Measurements from ENCODE around the gene MAST2.
A peak's percentile ranks its signal among the peaks of the same experiment; 100 is the strongest.
"Not testable (repeated sequence)": the region's sequence is repeated elsewhere in the genome, so short reads cannot be mapped to it uniquely, and the experiment has no call there.

The MAST2 gene

DNA sequence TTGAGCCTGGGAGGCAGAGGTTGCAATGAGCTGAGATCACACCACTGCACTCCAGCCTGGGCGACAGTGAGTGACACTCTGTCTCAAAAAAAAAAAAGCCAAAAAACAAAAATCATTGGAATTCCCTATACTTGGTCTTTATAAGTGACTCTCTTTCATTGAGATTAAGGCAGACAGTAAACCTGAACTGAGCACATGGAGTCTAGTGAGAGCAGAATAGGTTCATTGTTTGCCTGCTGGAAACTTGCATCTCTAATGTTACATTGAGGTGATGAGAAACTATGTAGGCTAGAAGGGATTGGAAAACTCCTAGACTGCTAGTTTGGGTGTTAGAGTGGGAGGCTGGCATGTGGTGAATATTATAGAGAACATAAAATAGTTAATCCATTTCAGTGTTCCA lies 25.4 kb downstream of the MAST2 start:
- TF ChIP-seq, protein P1, sequence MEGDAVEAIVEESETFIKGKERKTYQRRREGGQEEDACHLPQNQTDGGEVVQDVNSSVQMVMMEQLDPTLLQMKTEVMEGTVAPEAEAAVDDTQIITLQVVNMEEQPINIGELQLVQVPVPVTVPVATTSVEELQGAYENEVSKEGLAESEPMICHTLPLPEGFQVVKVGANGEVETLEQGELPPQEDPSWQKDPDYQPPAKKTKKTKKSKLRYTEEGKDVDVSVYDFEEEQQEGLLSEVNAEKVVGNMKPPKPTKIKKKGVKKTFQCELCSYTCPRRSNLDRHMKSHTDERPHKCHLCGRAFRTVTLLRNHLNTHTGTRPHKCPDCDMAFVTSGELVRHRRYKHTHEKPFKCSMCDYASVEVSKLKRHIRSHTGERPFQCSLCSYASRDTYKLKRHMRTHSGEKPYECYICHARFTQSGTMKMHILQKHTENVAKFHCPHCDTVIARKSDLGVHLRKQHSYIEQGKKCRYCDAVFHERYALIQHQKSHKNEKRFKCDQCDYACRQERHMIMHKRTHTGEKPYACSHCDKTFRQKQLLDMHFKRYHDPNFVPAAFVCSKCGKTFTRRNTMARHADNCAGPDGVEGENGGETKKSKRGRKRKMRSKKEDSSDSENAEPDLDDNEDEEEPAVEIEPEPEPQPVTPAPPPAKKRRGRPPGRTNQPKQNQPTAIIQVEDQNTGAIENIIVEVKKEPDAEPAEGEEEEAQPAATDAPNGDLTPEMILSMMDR (conservative IDR thresholded peaks at IDR 0.05): no peak
- no peak overlapping the region for H3K27ac ChIP-seq

GRCh38 chr1:45833361-45833760 lies 29.9 kb downstream of the MAST2 start:
- TF ChIP-seq, protein P1 (conservative IDR thresholded peaks at IDR 0.05): no peak
- H3K27ac ChIP-seq: peak overlapping the region; percentile 77

GRCh38 chr1:45834689-45835088 lies 31.3 kb downstream of the MAST2 start:
- TF ChIP-seq, protein P1 (conservative IDR thresholded peaks at IDR 0.05): no peak
- peak overlapping the region; percentile 77 for H3K27ac ChIP-seq

DNA sequence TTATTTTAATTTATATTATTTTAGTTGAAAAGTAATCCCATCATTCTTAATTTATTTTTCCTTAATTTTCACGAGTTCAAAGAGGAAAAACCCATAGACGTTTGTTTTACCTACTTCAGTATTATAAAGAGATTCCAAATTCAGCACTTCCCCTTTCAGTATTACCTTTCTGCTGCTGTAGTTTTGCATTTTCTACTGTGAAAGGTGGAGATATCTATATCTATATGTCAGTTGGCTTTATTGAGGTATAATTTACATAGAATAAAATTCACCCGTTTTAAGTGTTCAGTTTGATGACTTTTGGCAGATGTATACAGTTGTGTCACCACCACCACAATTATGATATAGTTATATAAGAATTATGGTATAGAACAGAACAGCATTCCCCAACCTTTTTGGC lies 33.0 kb downstream of the MAST2 start:
- H3K27ac ChIP-seq: no peak overlapping the region
- TF ChIP-seq, protein P1 (conservative IDR thresholded peaks at IDR 0.05): no peak

GRCh38 chr1:45836861-45837260 lies 33.4 kb downstream of the MAST2 start:
- not testable (repeated sequence) for H3K27ac ChIP-seq

DNA sequence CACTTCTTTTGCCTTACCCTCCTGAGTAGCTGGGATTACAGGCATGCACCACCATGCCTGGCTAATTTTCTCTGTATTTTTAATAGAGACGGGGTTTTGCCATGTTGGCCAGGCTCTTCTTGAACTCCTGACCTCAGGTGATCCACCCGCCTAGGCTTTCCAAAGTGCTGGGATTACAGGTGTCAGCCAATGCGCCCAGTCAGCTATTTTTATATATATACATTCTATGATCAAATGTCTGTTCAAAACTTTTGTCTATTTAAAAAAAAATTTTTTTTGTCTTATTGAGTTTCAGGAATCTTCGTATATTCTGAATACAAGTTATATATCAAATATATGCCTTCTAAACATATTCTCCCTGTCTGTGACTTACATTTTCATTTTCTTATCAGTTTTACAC lies 34.9 kb downstream of the MAST2 start:
- H3K27ac ChIP-seq: not testable (repeated sequence)

DNA sequence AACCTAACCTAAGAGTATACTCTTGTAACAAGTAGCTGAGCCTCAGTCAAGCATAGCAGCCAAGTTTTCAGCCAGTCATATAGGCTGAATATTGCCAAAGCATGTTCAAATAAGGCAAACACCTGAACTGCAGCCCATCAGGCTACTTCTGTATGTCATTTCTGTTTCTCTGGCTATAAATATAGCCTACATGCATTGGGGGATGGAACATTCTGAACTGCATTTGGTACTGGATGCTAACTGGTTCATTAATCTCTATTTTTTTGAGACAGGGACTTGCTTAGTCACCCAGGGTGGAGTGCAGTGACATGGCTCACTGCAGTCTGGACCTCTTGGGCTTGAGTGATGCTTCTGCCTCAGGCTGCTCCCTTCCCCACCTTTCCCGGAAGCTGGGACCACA lies 37.3 kb downstream of the MAST2 start:
- H3K27ac ChIP-seq: no peak overlapping the region
- TF ChIP-seq, protein P1 (conservative IDR thresholded peaks at IDR 0.05): no peak

- H3K27ac ChIP-seq: no peak overlapping the region
- TF ChIP-seq, protein P1 (conservative IDR thresholded peaks at IDR 0.05): no peak
These were observed 39.4 kb downstream of the MAST2 start for GRCh38 chr1:45842786-45843185.

DNA sequence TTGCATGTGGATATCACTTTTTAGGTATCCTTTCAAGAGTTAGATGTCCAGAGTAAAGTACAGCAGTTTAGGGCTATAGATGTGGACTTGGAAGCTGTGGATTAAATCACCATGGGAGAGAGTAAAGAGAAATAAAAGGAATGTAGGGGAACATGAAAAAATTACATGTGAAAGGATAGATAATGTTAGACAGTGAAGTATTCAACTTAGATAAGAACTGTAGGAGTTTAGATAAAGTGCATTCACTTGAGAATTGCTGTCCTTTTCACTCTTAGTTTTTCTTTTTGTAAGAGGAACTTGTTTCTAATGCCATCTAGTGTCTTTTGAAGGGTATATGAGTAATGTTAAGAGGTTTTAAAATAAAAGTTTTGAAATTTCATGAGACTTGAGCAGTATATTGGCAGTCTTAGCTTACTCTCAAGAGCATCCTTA lies 40.1 kb downstream of the MAST2 start:
- TF ChIP-seq, protein P1 (conservative IDR thresholded peaks at IDR 0.05): peak; percentile 54
- H3K27ac ChIP-seq: no peak overlapping the region

DNA sequence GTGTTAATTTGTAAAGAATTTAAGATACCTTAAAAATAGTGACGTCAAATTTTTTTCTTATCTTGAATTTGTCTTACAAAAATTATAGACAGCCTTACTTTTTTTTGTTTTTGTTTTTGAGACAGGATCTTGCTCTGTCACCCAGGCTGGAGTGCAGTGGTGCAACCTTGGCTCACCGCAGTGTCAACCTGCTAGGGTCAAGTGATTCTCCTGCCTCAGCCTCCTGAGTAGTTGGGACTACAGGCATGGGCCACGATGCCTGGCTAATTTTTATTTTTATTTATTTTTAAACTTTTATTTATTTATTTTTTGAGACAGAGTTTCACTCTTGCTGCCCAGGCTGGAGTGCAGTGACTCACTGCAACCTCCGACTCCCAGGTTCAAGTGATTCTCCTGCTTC lies 40.6 kb downstream of the MAST2 start:
- not testable (repeated sequence) for H3K27ac ChIP-seq
